Measurements from ENCODE around the gene PUS7L. TPM values are rescaled to one million over a fixed set of nuclear protein-coding genes. Genes with fewer than 3 reads are reported as not detected.
"Not testable (repeated sequence)": the region's sequence is repeated elsewhere in the genome, so short reads cannot be mapped to it uniquely, and the experiment has no call there.

Gene PUS7L
- total and polyA plus RNA-seq, 8 donors, result 10.1 to 20.3 (median 14.0) TPM

- H3K27ac ChIP-seq, result no peak overlapping the region
- H3K27me3 ChIP-seq, result no peaks in the 10 kb centered on the region
- peaks cover 0 to 6% of the 10 kb centered on the region in 2 donors for H3K36me3 ChIP-seq
- peaks cover 5% of the 10 kb centered on the region in 2 donors for H3K4me1 ChIP-seq
- no peak for ATAC-seq
- no peaks in the 10 kb centered on the region for H3K9me3 ChIP-seq
- H3K4me3 ChIP-seq, result no peak overlapping the region
- no peak for DNase-seq
- intact Hi-C loops (cut with DNase I), result no loop called here
- no peak for TF ChIP-seq CTCF (IDR thresholded peaks at IDR 0.05)
These were observed 4.6 kb downstream of the PUS7L start for GRCh38 chr12:43754015-43754414.

- DNase-seq; H3K36me3 ChIP-seq; intact Hi-C loops (cut with DNase I); H3K27ac ChIP-seq; H3K27me3 ChIP-seq; H3K4me1 ChIP-seq; H3K9me3 ChIP-seq; H3K4me3 ChIP-seq; ATAC-seq: not testable (repeated sequence)
These were observed 7.2 kb downstream of the PUS7L start for GRCh38 chr12:43751360-43751759.

- DNase-seq (no peak), ATAC-seq (no peak)
- TF ChIP-seq CTCF (IDR thresholded peaks at IDR 0.05), result no peak
- Histone ChIP-seq H3K27me3 (no peaks in the 10 kb centered on the region), H3K9me3 (no peaks in the 10 kb centered on the region), H3K36me3 (peaks cover 0 to 6% of the 10 kb centered on the region in 2 donors), H3K4me3 (no peak overlapping the region), H3K27ac (no peak overlapping the region), H3K4me1 (no peaks in the 10 kb centered on the region)
- intact Hi-C loops (cut with DNase I), result no loop called here
These were observed 7.8 kb downstream of the PUS7L start for GRCh38 chr12:43750814-43751213.

- no peak for TF ChIP-seq CTCF (IDR thresholded peaks at IDR 0.05)
- Histone ChIP-seq H3K27ac (no peak overlapping the region), H3K4me3 (no peak overlapping the region), H3K4me1 (no peaks in the 10 kb centered on the region), H3K36me3 (peaks cover 0 to 19% of the 10 kb centered on the region in 2 donors), H3K27me3 (no peaks in the 10 kb centered on the region), H3K9me3 (no peaks in the 10 kb centered on the region)
- no peak for DNase-seq
- intact Hi-C loops (cut with DNase I), result no loop called here
- ATAC-seq, result no peak
These were observed 9.6 kb downstream of the PUS7L start for GRCh38 chr12:43749016-43749415.

GRCh38 chr12:43744826-43745225, 13.8 kb downstream of the PUS7L start:
- DNase-seq, result no peak
- Histone ChIP-seq H3K36me3 (peaks cover 0 to 32% of the 10 kb centered on the region in 2 donors), H3K27me3 (no peaks in the 10 kb centered on the region), H3K27ac (no peak overlapping the region), H3K4me1 (no peaks in the 10 kb centered on the region), H3K4me3 (no peak overlapping the region), H3K9me3 (no peaks in the 10 kb centered on the region)
- intact Hi-C loops (cut with DNase I), result no loop called here
- no peak for TF ChIP-seq CTCF (IDR thresholded peaks at IDR 0.05)
- no peak for ATAC-seq

GRCh38 chr12:43742106-43742505, 16.5 kb downstream of the PUS7L start:
- no peaks in the 10 kb centered on the region for H3K9me3 ChIP-seq
- ATAC-seq (no peak), DNase-seq (no peak)
- no peak overlapping the region for H3K27ac ChIP-seq
- peaks cover 0 to 36% of the 10 kb centered on the region in 2 donors for H3K36me3 ChIP-seq
- no peaks in the 10 kb centered on the region for H3K27me3 ChIP-seq
- TF ChIP-seq CTCF (IDR thresholded peaks at IDR 0.05), result no peak
- intact Hi-C loops (cut with DNase I), result no loop called here
- H3K4me1 ChIP-seq, result no peaks in the 10 kb centered on the region
- H3K4me3 ChIP-seq, result no peak overlapping the region

Data from left lung (tissue), 10 donors.